Left ventricle myocardium inferior (tissue), 1 donor: ENCODE data around the gene PAOX. TPM values are rescaled to one million over a fixed set of nuclear protein-coding genes. Genes with fewer than 3 reads are reported as not detected.

Experiments used
- DNase-seq: peaks from one replicate; pipeline ENCODE4 v3.0.0-alpha.2; 2020
- H3K27ac ChIP-seq: fragments of 200-600 bp; replicated peaks from 2 replicates; pipeline ENCODE4 v1.8.0; 2021
- H3K27me3 ChIP-seq: fragments of 200-600 bp; 2 replicates; pipeline ENCODE4 v1.8.0; 2021; ENCODE audit warnings: low read depth
- H3K36me3 ChIP-seq: fragments of 200-600 bp; 2 replicates; pipeline ENCODE4 v1.8.0; 2021
- H3K4me1 ChIP-seq: fragments of 200-600 bp; 2 replicates; pipeline ENCODE4 v1.8.0; 2021
- H3K4me3 ChIP-seq: fragments of 200-600 bp; 2 replicates; pipeline ENCODE4 v1.8.0; 2021; ENCODE audit warnings: mild to moderate bottlenecking, moderate library complexity
- H3K9me3 ChIP-seq: fragments of 200-600 bp; replicated peaks from 2 replicates; pipeline ENCODE4 v1.8.0; 2021
- intact Hi-C: fragments of 100-400 bp; cut with micrococcal nuclease; formaldehyde crosslinking; loops from one replicate; pipeline ENCODE4 v1.11.0; 2022
- total RNA-seq: library from RNA; stranded (reverse); fragmentation: NEBNext Ultra II Directional; extraction: Animal tissue kit (Norgen Biotek cat#: 25700); gene quantifications from one replicate; pipeline ENCODE4 v1.2.1, GENCODE V29; 2021
- TF ChIP-seq, protein P1 (sequence below): fragments of 200-600 bp; IDR thresholded peaks from 2 replicates; pipeline ENCODE4 v1.8.0; 2021; ENCODE audit warnings: antibody characterized with exemption, mild to moderate bottlenecking, borderline replicate concordance
- donor health status: DM: no; HTN: yes; CAD: no; lungs with severe emphysema.

PAOX gene
- total RNA-seq, 1 donor from 2014 or later: 2.9 TPM

DNA sequence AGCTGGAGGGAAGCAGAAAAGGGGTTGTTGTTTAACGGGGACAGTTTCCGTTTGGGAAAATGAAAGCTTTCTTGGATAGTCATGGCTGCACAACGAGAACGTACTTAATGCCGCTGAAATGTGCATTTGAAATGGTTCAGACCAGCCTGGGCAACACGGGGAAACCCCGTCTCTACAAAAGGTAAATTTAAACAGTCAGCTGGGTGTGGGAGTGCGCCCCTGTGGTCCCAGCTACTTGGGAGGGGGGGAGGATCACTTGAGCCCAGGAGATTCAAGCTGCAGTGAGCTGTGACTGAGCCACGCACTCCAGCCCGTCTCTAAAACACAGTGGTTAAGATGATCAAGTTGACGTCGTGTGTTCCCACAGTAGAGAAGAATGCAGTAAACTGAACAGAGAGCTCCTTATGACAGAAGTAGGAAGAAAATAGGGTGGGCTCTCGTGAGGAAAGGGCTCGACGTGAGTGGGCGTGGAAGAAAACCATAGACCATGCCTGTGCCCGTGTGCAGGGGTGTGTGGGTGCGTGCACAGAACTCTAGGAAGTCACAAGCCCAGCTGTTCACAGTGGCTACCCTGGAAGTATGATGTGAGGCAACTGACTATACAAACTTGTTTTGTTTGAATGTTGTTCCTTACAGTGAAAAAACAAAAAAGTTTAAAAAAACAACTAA, 17.2 kb upstream of the PAOX start:
- intact Hi-C loops: no loop called here
- DNase-seq: no peak
- TF ChIP-seq, protein P1, sequence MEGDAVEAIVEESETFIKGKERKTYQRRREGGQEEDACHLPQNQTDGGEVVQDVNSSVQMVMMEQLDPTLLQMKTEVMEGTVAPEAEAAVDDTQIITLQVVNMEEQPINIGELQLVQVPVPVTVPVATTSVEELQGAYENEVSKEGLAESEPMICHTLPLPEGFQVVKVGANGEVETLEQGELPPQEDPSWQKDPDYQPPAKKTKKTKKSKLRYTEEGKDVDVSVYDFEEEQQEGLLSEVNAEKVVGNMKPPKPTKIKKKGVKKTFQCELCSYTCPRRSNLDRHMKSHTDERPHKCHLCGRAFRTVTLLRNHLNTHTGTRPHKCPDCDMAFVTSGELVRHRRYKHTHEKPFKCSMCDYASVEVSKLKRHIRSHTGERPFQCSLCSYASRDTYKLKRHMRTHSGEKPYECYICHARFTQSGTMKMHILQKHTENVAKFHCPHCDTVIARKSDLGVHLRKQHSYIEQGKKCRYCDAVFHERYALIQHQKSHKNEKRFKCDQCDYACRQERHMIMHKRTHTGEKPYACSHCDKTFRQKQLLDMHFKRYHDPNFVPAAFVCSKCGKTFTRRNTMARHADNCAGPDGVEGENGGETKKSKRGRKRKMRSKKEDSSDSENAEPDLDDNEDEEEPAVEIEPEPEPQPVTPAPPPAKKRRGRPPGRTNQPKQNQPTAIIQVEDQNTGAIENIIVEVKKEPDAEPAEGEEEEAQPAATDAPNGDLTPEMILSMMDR: no peak
- Histone ChIP-seq H3K9me3 (no peaks in the 10 kb centered on the region), H3K36me3 (peaks cover 52% of the 10 kb centered on the region), H3K4me3 (no peak overlapping the region), H3K27ac (no peak overlapping the region), H3K27me3 (no peaks in the 10 kb centered on the region), H3K4me1 (peaks cover 26% of the 10 kb centered on the region)

DNA sequence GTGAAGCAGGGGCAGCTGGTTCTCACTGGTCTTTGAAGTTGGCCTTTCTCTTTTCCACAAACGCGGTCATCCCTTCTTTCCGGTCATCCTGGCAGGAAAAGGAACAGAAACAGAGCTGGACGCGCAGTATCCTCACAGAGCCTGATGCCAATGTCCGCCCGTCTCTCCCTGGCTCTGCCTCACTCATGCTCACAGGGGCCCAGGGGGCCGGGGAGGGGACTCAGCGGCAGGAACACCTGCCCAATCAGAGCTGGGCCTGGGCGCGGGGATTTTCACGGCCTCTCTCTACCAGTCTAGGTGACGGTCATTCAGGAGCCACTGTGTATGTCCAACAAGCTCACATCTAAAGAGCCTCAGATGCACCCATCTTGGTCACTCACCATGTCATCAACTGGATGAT, 16.2 kb upstream of the PAOX start:
- TF ChIP-seq, protein P1: no peak
- Histone ChIP-seq H3K27ac (no peak overlapping the region), H3K4me3 (no peak overlapping the region), H3K4me1 (peaks cover 17% of the 10 kb centered on the region), H3K36me3 (peaks cover 56% of the 10 kb centered on the region), H3K9me3 (no peaks in the 10 kb centered on the region), H3K27me3 (no peaks in the 10 kb centered on the region)
- intact Hi-C loops: no loop called here
- DNase-seq: no peak

DNA sequence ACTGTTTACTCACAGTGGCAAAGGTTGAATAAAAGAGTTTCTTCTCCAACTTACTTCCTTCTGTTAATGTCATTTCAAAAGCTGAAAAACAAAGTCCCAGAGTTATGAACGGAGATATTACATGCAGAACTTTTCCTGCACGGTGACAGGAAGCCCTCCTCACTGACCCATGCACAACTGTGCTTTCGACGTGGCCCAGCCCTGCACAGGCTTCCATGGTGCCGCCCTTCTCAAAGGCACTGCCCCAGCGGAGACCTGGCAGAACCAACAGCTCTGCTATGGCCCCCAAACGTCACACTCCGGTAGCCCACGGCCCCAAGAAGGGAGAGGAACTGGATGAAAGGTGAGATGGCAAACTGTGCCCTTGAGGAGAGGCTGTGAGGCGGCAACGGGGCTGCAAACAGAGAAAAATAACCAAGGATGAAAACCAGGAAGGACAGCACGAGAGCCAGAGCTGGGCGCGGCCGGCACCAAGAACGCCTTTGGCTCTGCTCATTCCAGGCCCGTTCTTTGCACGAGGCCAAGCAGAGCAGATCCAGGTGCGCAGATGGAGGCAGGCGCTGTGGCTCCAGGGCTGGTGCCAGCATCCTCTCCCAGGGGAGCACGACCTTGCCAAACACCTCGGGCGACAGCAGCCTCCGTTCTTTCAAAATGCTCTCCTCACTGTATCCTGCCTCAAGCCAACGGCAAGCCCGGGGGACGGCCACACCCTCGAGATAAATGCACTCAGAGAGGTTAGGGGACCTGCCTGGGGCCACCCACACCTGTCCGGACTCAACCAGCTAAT, 14.2 kb upstream of the PAOX start:
- H3K4me3 ChIP-seq: no peak overlapping the region
- H3K27me3 ChIP-seq: no peaks in the 10 kb centered on the region
- no peaks in the 10 kb centered on the region for H3K9me3 ChIP-seq
- intact Hi-C loops: no loop called here
- TF ChIP-seq, protein P1: no peak
- no peak for DNase-seq
- H3K36me3 ChIP-seq: peaks cover 76% of the 10 kb centered on the region
- H3K27ac ChIP-seq: peak overlapping the region; percentile 58
- H3K4me1 ChIP-seq: peaks cover 8% of the 10 kb centered on the region

DNA sequence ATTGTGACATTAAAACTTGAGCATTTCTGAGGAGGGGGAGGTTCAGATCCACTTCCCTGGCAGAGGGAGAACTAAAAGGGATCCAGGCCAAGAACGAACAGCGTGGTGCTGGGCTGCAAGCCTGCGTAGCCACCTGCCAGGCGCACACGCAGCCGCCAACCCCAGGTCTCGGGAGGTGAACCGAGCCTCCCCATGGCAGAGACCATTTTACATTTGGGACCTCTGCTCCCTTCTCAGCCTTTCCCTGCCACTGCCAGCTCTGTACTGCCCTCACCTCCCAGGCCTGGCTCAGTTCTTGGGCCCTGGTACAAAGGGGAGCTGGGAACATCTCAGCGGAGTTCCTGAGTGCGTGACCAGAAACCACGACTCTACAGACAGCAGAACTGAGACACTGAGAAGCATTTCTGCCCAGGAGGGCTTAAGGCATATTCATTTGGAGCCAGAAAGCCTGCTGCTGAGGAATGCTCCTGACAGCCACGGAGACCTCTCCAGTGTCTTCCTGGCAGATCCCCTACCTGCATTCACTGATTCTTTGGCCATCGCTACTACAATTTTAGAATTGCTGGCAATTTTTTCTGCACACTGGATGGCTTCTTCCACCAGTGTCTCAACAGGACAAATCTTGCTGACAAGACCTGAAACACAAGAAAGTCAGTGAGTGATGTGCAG, 13.5 kb upstream of the PAOX start:
- Histone ChIP-seq H3K4me3 (no peak overlapping the region), H3K9me3 (no peaks in the 10 kb centered on the region), H3K27ac (peak overlapping the region; percentile 58), H3K4me1 (peaks cover 8% of the 10 kb centered on the region), H3K36me3 (peaks cover 84% of the 10 kb centered on the region), H3K27me3 (no peaks in the 10 kb centered on the region)
- intact Hi-C loops: no loop called here
- TF ChIP-seq, protein P1: no peak
- no peak for DNase-seq

DNA sequence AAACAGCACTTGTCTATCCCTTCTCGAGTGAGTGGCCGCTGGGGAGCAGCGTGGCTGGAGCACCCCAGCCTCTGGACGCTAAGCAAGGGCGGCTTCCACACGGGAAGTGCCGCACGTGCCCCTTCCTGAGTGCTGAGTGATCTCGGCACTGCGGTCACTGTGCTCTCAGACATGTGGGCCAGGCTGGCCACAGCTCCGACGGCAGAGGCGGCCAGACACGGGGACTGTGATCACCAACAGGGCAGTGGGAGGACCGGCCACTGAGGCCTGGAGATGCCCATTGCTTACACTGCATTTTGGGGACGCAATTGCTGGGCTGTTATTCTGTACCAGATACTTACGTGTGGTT, 13.0 kb upstream of the PAOX start:
- Histone ChIP-seq H3K4me3 (no peak overlapping the region), H3K9me3 (no peaks in the 10 kb centered on the region), H3K4me1 (peaks cover 8% of the 10 kb centered on the region), H3K27ac (no peak overlapping the region), H3K27me3 (no peaks in the 10 kb centered on the region), H3K36me3 (peaks cover 87% of the 10 kb centered on the region)
- TF ChIP-seq, protein P1: no peak
- no peak for DNase-seq
- intact Hi-C loops: no loop called here
